Inferior parietal cortex (tissue), 1 donor: ENCODE data around the gene PCDHGA12.

Source experiments
- DNase-seq: peaks from one replicate; pipeline ENCODE4 v3.0.0-alpha.2; 2016; ENCODE audit errors: extremely low spot score

The PCDHGA12 gene

DNA sequence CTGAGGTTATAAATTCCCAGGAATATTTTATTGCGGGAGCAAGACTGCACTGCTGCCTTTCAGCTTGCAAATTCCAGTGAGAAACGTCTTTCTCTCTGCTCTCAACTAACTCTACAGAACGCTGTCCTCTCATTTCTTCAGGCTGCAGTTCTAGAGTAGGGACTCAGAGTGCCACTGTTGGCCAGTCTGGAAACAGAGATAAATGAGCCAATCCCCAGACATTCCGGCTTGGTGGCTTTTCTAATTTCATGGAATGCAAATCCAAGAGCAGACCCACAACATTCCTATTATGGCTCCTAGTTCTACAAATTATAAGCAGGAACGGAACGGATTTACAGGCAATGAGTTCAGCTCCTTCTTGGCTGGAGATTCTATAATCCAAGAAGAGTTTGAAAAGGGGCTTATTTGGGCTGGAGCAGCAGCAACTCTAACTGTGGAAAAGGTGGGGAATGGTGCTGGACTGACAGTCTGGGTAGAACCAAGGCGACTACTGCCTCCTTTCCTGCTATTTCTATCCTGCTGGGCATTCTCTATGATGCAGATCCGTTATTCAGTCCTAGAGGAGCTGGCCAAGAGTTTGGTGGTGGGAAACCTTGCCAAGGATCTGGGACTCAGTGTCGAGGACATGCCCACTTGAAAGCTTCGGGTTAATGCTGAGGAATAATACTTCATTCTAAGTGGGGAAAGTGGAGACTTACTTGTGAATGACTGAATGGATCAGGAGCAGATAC lies 9.3 kb downstream of the PCDHGA12 start:
- no peak for DNase-seq

DNA sequence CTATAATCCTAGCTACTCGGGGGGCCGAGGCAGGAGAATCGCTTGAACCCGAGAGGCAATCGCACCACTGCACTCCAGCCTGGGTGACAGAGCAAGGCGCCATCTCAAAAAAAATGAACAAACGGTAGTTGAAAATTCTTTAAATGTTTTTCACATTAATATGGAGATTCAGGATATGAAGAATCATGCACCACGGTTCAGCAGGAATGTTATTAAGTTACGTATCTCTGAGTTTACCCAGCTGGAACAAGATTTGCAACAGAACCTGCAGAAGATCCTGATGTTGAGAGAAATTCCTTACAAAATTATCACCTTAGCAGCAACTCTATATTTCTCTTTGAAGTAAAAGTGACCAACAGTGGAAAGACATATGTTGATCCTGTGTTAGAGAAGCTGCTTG lies 10.0 kb downstream of the PCDHGA12 start:
- DNase-seq = no peak

DNA sequence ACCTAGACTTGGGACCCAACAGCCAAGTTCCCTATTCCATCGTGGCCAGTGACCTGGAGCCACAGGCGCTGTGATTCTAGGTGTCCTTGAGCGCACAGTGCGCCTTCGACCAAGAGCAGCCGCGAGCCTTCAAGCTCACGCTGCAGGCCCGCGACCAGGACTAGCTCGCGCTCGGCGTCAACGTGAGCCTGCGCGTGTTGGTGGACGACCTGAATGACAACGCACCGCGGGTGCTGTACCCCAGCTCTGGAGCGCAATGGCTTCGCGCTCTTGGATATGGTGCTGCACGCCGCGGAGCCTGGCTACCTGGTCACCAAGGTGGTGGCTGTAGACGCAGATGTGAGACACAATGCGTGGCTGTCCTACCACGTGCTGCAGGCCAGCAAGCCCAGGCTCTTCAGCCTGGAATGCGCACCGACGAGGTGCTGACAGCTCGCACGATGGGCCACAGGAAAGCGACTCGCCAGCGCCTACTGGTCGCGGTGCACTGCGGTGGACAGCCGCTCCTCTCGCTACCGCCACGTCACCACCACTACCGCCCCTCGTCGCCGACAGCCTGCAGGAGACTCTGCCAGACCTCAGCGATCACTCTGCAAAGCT lies 11.4 kb downstream of the PCDHGA12 start:
- no peak for DNase-seq

DNA sequence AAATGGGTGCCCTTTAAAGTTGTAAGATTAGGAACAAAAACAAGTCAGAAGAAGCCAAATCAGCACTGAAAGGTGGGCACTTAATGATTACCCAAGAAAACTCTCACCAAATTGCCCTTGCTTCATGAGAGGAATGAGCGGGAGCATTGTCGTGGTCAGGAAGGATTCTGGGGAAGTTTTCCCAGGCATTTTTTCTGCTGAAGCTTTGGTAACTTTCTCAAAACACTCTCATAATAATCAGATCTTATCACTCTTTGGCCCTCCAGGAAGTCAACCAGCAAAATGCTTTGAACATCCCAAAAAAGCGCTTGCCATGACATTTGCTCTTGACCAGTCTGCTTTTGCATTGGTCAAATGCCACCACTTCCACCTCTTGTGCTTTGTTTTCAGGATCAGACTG lies 35.0 kb downstream of the PCDHGA12 start:
- no peak for DNase-seq

DNA sequence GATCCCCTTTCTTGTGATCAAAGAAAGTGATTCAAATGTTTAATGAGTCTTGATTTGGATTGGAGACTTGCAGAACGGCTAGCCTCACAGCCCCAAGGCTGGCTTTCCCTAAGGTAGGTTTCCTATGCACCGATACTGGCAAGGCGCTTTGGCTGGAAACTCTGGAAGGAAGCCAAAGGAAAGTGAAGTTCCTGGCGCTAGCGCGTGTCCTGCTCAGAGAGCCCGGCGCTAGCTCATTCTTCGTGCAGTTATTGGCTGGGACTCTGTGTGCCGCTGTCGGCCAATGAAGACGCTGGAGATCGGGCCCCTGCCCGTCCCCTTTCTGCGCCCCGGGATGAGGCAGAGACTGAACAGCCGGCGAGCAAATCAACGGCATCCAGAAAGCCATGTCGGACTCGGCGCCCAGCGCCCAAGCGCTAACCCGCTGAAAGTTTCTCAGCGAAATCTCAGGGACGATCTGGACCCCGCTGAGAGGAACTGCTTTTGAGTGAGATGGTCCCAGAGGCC lies 45.4 kb downstream of the PCDHGA12 start, which contains the start of gene PCDHGC3:
Gene PCDHGC3 (plus strand): TSS at position 342 of the 507 bp plus-strand sequence. CDS start 151 bp downstream, at position 493.
- peak; percentile 81 for DNase-seq

DNA sequence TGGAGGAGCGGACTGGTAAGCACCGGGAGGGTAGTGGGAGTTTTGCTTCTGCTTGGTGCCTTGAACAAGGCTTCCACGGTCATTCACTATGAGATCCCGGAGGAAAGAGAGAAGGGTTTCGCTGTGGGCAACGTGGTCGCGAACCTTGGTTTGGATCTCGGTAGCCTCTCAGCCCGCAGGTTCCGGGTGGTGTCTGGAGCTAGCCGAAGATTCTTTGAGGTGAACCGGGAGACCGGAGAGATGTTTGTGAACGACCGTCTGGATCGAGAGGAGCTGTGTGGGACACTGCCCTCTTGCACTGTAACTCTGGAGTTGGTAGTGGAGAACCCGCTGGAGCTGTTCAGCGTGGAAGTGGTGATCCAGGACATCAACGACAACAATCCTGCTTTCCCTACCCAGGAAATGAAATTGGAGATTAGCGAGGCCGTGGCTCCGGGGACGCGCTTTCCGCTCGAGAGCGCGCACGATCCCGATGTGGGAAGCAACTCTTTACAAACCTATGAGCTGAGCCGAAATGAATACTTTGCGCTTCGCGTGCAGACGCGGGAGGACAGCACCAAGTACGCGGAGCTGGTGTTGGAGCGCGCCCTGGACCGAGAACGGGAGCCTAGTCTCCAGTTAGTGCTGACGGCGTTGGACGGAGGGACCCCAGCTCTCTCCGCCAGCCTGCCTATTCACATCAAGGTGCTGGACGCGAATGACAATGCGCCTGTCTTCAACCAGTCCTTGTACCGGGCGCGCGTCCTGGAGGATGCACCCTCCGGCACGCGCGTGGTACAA lies 46.0 kb downstream of the PCDHGA12 start:
- DNase-seq = no peak

- no peak for DNase-seq
Measured at GRCh38 chr5:141477044-141477575, 46.8 kb downstream of the PCDHGA12 start.

- DNase-seq = no peak
Measured at GRCh38 chr5:141477815-141478214, 47.5 kb downstream of the PCDHGA12 start.

DNA sequence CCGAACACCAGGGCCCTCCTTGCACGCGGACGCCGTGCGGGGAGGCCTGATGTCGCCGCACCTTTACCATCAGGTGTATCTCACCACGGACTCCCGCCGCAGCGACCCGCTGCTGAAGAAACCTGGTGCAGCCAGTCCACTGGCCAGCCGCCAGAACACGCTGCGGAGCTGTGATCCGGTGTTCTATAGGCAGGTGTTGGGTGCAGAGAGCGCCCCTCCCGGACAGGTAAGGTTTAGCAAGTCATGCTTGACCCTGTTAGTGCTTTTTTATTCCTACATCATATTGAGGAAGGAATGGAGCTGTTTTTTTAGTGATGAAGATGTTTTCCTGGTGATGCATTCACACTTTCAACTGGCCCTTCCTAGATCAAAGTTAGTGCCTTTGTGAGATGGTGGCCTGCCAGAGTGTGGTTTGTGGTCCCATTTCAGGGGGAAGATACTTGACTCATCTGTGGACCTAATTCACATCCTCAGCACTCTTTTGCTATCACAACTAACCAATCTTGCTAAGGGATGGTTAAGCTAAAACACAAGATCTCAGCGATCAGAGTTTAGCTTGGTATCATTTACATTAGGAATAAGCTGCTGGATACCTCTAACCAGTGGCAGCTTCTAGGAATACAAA lies 48.1 kb downstream of the PCDHGA12 start:
- no peak for DNase-seq

GRCh38 chr5:141479776-141480175 lies 49.5 kb downstream of the PCDHGA12 start:
- DNase-seq = no peak
